DOHH2 (cell line): ENCODE measurements around the gene HBA2.

Experiments used
- H3F3A ChIP-seq: fragments of 200-600 bp; sonication (generic), shearing (Covaris generic); 2 replicates; pipeline ENCODE4 v1.6.0; 2016; ENCODE audit warnings: antibody characterized with exemption, mild to moderate bottlenecking; ENCODE audit not compliant: control insufficient read depth, insufficient read depth
- H3K27ac ChIP-seq: fragments of 200-600 bp; sonication (generic); 2 replicates; pipeline ENCODE4 v1.5.1; 2014; ENCODE audit warnings: low read depth, mild to moderate bottlenecking, low read length, moderate library complexity
- H3K27me3 ChIP-seq: fragments of 200-600 bp; sonication (generic); 2 replicates; pipeline ENCODE4 v1.6.1; 2014; ENCODE audit warnings: mild to moderate bottlenecking, low read length, mixed read lengths; ENCODE audit not compliant: control insufficient read depth
- H3K36me3 ChIP-seq: fragments of 200-600 bp; sonication (generic); 2 replicates; pipeline ENCODE4 v1.6.1; 2014; ENCODE audit warnings: mild to moderate bottlenecking, low read length, moderate library complexity, mixed read lengths; ENCODE audit not compliant: control insufficient read depth
- H3K4me1 ChIP-seq: fragments of 200-600 bp; sonication (generic); 2 replicates; pipeline ENCODE4 v1.6.1; 2014; ENCODE audit warnings: mild to moderate bottlenecking, low read length, mixed read lengths; ENCODE audit not compliant: control insufficient read depth
- H3K4me2 ChIP-seq: fragments of 200-600 bp; sonication (generic); 2 replicates; pipeline ENCODE4 v1.6.0; 2014; ENCODE audit warnings: mild to moderate bottlenecking, low read length, moderate library complexity
- H3K4me3 ChIP-seq: fragments of 200-600 bp; sonication (generic); 2 replicates; pipeline ENCODE4 v1.5.1; 2014; ENCODE audit warnings: mild to moderate bottlenecking, low read length, mixed read lengths
- H3K79me2 ChIP-seq: fragments of 200-600 bp; sonication (generic); 2 replicates; pipeline ENCODE4 v1.6.1; 2014; ENCODE audit warnings: mild to moderate bottlenecking, low read length, mixed read lengths; ENCODE audit not compliant: control insufficient read depth
- H3K9me2 ChIP-seq: fragments of 200-600 bp; sonication (generic); replicated peaks from 2 replicates; pipeline ENCODE4 v1.6.1; 2014; ENCODE audit warnings: mild to moderate bottlenecking, low read length, mixed read lengths; ENCODE audit not compliant: control insufficient read depth
- H3K9me3 ChIP-seq: fragments of 200-600 bp; sonication (generic); 2 replicates; pipeline ENCODE4 v1.6.1; 2014; ENCODE audit warnings: antibody characterized with exemption, low read length, mixed read lengths; ENCODE audit not compliant: control insufficient read depth, insufficient read depth
- H4K20me1 ChIP-seq: fragments of 200-600 bp; sonication (generic); 2 replicates; pipeline ENCODE4 v1.6.0; 2014; ENCODE audit warnings: low read depth, mild to moderate bottlenecking, antibody characterized with exemption, low read length, moderate library complexity; ENCODE audit not compliant: control insufficient read depth, insufficient read depth
- EZH2phosphoT487 ChIP-seq: fragments of 200-600 bp; sonication (generic); IDR thresholded peaks from 2 replicates; pipeline ENCODE4 v1.6.1; 2017; ENCODE audit warnings: borderline replicate concordance, mild to moderate bottlenecking, antibody characterized with exemption, low read length, moderate library complexity, mixed read lengths
- TF ChIP-seq, protein P1 (sequence below): fragments of 200-600 bp; sonication (generic); IDR thresholded peaks from one replicate; pipeline ENCODE4 v1.5.1; 2014; ENCODE audit warnings: antibody characterized with exemption, mild to moderate bottlenecking, low read depth, low read length; ENCODE audit not compliant: poor library complexity, severe bottlenecking

HBA2 gene

DNA sequence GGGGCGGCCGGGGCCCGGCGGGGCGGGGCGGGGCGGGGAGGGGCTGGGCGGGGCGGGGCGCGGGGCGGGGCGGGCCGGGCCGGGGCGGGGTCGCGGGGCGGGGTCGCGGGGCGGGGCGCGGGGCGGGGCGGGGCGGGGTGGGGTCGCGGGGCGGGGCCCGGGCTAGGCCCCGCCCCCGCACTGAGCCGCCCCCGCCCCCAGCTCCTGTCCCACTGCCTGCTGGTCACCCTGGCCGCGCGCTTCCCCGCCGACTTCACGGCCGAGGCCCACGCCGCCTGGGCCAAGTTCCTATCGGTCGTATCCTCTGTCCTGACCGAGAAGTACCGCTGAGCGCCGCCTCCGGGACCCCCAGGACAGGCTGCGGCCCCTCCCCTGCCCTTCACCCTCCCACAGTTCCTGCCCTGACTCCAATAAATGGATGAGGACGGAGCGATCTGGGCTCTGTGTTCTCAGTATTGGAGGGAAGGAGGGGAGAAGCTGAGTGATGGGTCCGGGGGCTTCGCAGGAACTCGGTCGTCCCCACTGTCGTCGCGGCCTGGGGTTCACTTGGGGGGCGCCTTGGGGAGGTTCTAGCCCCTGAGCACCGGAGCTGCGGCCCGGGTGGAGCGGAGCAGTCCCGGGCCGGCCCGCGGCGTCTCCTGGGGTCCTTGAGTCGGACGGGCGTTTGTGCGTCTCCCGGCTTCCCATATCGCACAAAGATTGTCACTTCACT, 7.7 kb upstream of the HBA2 start:
- Histone ChIP-seq H3K27ac (no peak overlapping the region), H3K9me2 (no peaks in the 10 kb centered on the region), H3K4me3 (peak overlapping the region; percentile 44; the same call in 1 of the 2 replicates), H3F3A (peaks cover 9% of the 10 kb centered on the region; the same call in 1 of the 2 replicates), H3K79me2 (no peaks in the 10 kb centered on the region), H3K4me2 (peak overlapping the region; percentile 44; the same call in 1 of the 2 replicates), H4K20me1 (no peaks in the 10 kb centered on the region; the same call in 1 of the 2 replicates), H3K27me3 (peaks cover 47% of the 10 kb centered on the region), H3K9me3 (no peaks in the 10 kb centered on the region), H3K36me3 (no peaks in the 10 kb centered on the region), H3K4me1 (peaks cover 20% of the 10 kb centered on the region)
- TF ChIP-seq, protein P1, sequence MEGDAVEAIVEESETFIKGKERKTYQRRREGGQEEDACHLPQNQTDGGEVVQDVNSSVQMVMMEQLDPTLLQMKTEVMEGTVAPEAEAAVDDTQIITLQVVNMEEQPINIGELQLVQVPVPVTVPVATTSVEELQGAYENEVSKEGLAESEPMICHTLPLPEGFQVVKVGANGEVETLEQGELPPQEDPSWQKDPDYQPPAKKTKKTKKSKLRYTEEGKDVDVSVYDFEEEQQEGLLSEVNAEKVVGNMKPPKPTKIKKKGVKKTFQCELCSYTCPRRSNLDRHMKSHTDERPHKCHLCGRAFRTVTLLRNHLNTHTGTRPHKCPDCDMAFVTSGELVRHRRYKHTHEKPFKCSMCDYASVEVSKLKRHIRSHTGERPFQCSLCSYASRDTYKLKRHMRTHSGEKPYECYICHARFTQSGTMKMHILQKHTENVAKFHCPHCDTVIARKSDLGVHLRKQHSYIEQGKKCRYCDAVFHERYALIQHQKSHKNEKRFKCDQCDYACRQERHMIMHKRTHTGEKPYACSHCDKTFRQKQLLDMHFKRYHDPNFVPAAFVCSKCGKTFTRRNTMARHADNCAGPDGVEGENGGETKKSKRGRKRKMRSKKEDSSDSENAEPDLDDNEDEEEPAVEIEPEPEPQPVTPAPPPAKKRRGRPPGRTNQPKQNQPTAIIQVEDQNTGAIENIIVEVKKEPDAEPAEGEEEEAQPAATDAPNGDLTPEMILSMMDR = no peak
- no peak for TF ChIP-seq EZH2phosphoT487

DNA sequence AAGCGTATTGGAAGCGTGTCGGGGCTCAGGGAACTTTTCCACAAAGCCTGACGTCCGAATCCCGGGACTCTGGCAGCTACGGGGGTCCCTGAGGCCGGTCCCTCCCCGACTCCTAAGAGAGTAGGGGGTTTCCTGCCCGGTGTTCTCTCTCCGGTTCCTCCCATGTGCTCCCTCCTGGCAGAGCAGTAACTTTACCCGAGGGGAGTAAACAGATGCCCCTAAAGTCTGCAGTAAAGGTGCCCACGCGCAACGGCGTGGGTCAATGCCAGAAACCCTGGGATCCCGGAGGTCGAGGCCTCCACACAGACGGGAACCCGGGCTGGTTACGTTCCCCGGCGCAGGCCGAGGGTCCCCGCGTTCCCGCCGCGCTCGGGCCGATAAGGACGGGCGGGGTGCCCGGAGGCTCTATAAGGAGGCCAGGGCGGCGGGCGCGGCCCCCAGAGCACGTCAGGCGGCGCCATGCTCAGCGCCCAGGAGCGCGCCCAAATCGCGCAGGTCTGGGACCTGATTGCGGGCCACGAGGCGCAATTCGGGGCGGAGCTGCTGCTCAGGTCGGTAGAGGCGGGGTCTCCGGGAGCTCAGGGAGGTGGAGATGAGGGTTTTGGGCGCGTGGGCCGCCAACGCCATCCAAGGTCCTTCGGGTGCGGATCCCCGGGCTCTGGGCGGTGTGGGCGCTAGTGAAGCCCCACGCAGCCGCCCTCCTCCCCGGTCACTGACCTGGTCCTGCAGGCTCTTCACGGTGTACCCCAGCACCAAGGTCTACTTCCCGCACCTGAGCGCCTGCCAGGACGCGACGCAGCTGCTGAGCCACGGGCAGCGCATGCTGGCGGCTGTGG, 6.9 kb upstream of the HBA2 start, which contains the start of gene HBM:
Gene HBM, plus strand, starts transcription at position 440 of the 836 bp plus-strand sequence. Its CDS starts 20 bp downstream, at position 460.
- H3K27ac ChIP-seq = no peak within 1 kb of the TSS
- H3K36me3 ChIP-seq = no peaks in the 10 kb centered on the region
- TF ChIP-seq, protein P1 = no peak
- TF ChIP-seq EZH2phosphoT487 = no peak
- no peaks in the 10 kb centered on the region for H3K9me2 ChIP-seq
- H3K4me2 ChIP-seq = peak within 1 kb of the TSS; percentile 44; the same call in 1 of the 2 replicates
- peaks cover 20% of the 10 kb centered on the region for H3K4me1 ChIP-seq
- H3K9me3 ChIP-seq = no peaks in the 10 kb centered on the region
- H3K79me2 ChIP-seq = no peaks in the 10 kb centered on the region
- H3F3A ChIP-seq = peaks cover 9% of the 10 kb centered on the region; the same call in 1 of the 2 replicates
- no peaks in the 10 kb centered on the region; the same call in 1 of the 2 replicates for H4K20me1 ChIP-seq
- peak within 1 kb of the TSS; percentile 44; the same call in 1 of the 2 replicates for H3K4me3 ChIP-seq
- peaks cover 49% of the 10 kb centered on the region for H3K27me3 ChIP-seq

DNA sequence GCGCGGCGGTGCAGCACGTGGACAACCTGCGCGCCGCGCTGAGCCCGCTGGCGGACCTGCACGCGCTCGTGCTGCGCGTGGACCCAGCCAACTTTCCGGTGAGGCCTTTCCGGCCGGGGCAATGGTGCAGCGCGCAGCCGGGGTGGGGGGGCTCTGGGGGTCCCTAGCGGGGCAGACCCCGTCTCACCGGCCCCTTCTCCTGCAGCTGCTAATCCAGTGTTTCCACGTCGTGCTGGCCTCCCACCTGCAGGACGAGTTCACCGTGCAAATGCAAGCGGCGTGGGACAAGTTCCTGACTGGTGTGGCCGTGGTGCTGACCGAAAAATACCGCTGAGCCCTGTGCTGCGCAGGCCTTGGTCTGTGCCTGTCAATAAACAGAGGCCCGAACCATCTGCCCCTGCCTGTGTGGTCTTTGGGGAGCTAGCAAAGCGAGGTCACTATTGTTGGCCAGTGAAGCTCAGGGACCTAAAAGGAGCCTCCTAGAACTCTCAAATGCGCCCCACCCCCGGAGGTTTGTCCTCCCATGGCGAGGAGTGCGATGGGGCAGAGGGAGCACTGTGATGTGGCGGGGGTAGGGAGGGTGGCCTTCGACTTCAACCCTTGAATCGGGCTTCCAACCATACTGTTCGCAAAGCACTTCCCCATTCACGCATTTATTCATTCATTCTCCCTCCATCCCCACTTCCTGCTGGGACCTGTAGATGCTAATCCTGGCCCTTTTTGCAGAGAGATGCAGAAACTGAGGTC, 6.1 kb upstream of the HBA2 start:
- H3K9me3 ChIP-seq = no peaks in the 10 kb centered on the region
- no peaks in the 10 kb centered on the region for H3K36me3 ChIP-seq
- no peaks in the 10 kb centered on the region for H3K79me2 ChIP-seq
- peaks cover 5% of the 10 kb centered on the region; the same call in 1 of the 2 replicates for H3F3A ChIP-seq
- H3K27me3 ChIP-seq = peaks cover 46% of the 10 kb centered on the region
- no peak overlapping the region for H3K4me2 ChIP-seq
- TF ChIP-seq, protein P1 = no peak
- TF ChIP-seq EZH2phosphoT487 = peak; percentile 47; the same call in 1 of the 2 replicates
- H4K20me1 ChIP-seq = no peaks in the 10 kb centered on the region; the same call in 1 of the 2 replicates
- peaks cover 14% of the 10 kb centered on the region for H3K4me1 ChIP-seq
- H3K27ac ChIP-seq = no peak overlapping the region
- no peak overlapping the region for H3K4me3 ChIP-seq
- H3K9me2 ChIP-seq = no peaks in the 10 kb centered on the region
